ENCODE measurements around the gene PNRC1.

Gene PNRC1

DNA sequence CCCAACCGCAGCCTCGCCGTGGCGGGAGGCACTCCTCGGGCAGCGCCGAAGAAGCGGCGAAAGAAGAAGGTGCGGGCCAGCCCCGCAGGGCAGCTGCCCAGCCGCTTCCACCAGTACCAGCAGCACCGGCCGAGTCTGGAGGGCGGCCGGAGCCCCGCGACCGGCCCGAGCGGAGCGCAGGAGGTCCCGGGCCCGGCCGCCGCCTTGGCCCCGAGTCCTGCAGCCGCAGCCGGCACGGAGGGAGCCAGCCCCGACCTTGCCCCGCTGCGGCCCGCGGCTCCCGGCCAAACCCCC lies 525 bp downstream of the PNRC1 start (continued):
- TF ChIP-seq, protein P1, sequence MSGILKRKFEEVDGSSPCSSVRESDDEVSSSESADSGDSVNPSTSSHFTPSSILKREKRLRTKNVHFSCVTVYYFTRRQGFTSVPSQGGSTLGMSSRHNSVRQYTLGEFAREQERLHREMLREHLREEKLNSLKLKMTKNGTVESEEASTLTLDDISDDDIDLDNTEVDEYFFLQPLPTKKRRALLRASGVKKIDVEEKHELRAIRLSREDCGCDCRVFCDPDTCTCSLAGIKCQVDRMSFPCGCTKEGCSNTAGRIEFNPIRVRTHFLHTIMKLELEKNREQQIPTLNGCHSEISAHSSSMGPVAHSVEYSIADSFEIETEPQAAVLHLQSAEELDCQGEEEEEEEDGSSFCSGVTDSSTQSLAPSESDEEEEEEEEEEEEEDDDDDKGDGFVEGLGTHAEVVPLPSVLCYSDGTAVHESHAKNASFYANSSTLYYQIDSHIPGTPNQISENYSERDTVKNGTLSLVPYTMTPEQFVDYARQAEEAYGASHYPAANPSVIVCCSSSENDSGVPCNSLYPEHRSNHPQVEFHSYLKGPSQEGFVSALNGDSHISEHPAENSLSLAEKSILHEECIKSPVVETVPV (CRISPR knock-in tag; IDR thresholded peaks at IDR 0.05): no peak

DNA sequence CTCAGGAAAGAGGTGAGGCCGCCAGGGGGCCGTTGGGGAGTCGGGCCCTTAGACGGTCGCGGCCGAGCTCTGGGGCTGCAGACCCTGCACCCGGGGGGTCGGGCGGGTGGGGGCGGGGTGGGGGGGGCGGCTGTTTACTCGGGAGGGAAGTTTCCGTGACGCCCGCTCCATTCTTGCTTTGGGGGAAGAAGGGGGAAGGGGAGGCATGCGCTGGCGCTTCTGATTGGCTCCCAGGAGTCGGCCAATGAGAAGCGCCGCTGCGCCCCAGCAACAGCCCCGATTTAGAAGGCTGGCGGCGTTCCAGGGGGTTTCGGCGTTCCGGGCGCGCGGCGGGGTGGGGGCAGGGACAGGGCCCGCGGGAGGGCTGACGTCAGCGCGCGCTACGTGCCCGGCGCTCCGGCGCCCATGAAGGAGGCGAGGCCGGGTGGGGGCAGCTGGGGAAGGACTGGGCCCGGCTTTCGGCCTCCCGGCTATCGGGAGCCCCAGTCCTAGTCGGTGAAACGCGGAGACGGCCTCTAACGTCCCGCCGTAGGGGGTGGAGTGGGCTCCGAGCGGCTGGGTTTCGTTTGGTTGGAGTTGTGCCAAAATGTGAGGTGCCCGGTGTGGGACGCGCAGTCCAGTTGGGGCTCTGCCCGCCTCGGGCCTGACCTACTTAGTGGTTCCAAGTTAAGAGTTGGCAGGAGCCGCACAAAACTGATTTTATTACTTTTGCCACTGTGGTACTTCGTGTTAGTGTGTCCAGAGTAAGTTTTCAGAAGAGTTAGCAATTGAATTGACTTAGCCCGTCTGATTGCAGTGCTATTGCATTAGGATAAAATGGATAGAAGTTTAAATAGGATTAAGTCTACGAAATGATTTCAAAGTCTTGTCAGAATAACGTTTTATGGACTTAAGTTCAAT lies 1.1 kb downstream of the PNRC1 start:
- peak; percentile 64 for ATAC-seq
- no peak for TF ChIP-seq TOX (CRISPR knock-in tag; IDR thresholded peaks at IDR 0.05; ENCODE audit: borderline replicate concordance)
- TF ChIP-seq SNAI2 (CRISPR knock-in tag; IDR thresholded peaks at IDR 0.05): no peak
- TF ChIP-seq CSDC2 (CRISPR knock-in tag; IDR thresholded peaks at IDR 0.05): no peak
- TF ChIP-seq ISL1 (CRISPR knock-in tag; IDR thresholded peaks at IDR 0.05): no peak
- TF ChIP-seq ZNF8 (CRISPR knock-in tag; IDR thresholded peaks at IDR 0.05): no peak
- peak; percentile 31; the same call in 1 of the 2 replicates for TF ChIP-seq ZC3H10 (CRISPR knock-in tag; IDR thresholded peaks at IDR 0.05)
- TF ChIP-seq, protein P2, sequence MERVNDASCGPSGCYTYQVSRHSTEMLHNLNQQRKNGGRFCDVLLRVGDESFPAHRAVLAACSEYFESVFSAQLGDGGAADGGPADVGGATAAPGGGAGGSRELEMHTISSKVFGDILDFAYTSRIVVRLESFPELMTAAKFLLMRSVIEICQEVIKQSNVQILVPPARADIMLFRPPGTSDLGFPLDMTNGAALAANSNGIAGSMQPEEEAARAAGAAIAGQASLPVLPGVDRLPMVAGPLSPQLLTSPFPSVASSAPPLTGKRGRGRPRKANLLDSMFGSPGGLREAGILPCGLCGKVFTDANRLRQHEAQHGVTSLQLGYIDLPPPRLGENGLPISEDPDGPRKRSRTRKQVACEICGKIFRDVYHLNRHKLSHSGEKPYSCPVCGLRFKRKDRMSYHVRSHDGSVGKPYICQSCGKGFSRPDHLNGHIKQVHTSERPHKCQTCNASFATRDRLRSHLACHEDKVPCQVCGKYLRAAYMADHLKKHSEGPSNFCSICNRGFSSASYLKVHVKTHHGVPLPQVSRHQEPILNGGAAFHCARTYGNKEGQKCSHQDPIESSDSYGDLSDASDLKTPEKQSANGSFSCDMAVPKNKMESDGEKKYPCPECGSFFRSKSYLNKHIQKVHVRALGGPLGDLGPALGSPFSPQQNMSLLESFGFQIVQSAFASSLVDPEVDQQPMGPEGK (CRISPR knock-in tag; IDR thresholded peaks at IDR 0.05; ENCODE audit: borderline replicate concordance): peak; percentile 79
- TF ChIP-seq PPARA (CRISPR knock-in tag; IDR thresholded peaks at IDR 0.05; ENCODE audit: borderline replicate concordance): no peak
- TF ChIP-seq RARB (CRISPR knock-in tag; IDR thresholded peaks at IDR 0.05): no peak
- TF ChIP-seq, protein P3, sequence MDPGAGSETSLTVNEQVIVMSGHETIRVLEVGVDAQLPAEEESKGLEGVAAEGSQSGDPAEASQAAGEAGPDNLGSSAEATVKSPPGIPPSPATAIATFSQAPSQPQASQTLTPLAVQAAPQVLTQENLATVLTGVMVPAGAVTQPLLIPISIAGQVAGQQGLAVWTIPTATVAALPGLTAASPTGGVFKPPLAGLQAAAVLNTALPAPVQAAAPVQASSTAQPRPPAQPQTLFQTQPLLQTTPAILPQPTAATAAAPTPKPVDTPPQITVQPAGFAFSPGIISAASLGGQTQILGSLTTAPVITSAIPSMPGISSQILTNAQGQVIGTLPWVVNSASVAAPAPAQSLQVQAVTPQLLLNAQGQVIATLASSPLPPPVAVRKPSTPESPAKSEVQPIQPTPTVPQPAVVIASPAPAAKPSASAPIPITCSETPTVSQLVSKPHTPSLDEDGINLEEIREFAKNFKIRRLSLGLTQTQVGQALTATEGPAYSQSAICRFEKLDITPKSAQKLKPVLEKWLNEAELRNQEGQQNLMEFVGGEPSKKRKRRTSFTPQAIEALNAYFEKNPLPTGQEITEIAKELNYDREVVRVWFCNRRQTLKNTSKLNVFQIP (CRISPR knock-in tag; IDR thresholded peaks at IDR 0.05; ENCODE audit: borderline replicate concordance, low read depth): peak; percentile 86; the same call in 1 of the 2 replicates
- TF ChIP-seq ZFP3 (CRISPR knock-in tag; IDR thresholded peaks at IDR 0.05): peak; percentile 53; the same call in 1 of the 2 replicates
- TF ChIP-seq GLIS3 (CRISPR knock-in tag; IDR thresholded peaks at IDR 0.05): peak; percentile 87; the same call in 1 of the 2 replicates
- peak; percentile 73; the same call in 1 of the 2 replicates for TF ChIP-seq ESRRG (CRISPR knock-in tag; IDR thresholded peaks at IDR 0.05)
- no peak for TF ChIP-seq ZNF70 (CRISPR knock-in tag; IDR thresholded peaks at IDR 0.05)
- TF ChIP-seq TCF4 (CRISPR knock-in tag; IDR thresholded peaks at IDR 0.05; ENCODE audit: borderline replicate concordance): no peak
- TF ChIP-seq, protein P4, sequence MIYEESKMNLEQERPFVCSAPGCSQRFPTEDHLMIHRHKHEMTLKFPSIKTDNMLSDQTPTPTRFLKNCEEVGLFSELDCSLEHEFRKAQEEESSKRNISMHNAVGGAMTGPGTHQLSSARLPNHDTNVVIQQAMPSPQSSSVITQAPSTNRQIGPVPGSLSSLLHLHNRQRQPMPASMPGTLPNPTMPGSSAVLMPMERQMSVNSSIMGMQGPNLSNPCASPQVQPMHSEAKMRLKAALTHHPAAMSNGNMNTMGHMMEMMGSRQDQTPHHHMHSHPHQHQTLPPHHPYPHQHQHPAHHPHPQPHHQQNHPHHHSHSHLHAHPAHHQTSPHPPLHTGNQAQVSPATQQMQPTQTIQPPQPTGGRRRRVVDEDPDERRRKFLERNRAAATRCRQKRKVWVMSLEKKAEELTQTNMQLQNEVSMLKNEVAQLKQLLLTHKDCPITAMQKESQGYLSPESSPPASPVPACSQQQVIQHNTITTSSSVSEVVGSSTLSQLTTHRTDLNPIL (CRISPR knock-in tag; IDR thresholded peaks at IDR 0.05; ENCODE audit: low read depth): no peak; the same call in 1 of the 2 replicates
- TF ChIP-seq, protein P1 (CRISPR knock-in tag; IDR thresholded peaks at IDR 0.05): peak; percentile 46; the same call in 1 of the 2 replicates
- no peak for TF ChIP-seq ZNF565 (CRISPR knock-in tag; conservative IDR thresholded peaks at IDR 0.05; ENCODE audit: low read depth)
- no peak for TF ChIP-seq ZFP30 (CRISPR knock-in tag; IDR thresholded peaks at IDR 0.05)
- no peak for TF ChIP-seq OSR1 (CRISPR knock-in tag; IDR thresholded peaks at IDR 0.05)
- TF ChIP-seq, protein P5, sequence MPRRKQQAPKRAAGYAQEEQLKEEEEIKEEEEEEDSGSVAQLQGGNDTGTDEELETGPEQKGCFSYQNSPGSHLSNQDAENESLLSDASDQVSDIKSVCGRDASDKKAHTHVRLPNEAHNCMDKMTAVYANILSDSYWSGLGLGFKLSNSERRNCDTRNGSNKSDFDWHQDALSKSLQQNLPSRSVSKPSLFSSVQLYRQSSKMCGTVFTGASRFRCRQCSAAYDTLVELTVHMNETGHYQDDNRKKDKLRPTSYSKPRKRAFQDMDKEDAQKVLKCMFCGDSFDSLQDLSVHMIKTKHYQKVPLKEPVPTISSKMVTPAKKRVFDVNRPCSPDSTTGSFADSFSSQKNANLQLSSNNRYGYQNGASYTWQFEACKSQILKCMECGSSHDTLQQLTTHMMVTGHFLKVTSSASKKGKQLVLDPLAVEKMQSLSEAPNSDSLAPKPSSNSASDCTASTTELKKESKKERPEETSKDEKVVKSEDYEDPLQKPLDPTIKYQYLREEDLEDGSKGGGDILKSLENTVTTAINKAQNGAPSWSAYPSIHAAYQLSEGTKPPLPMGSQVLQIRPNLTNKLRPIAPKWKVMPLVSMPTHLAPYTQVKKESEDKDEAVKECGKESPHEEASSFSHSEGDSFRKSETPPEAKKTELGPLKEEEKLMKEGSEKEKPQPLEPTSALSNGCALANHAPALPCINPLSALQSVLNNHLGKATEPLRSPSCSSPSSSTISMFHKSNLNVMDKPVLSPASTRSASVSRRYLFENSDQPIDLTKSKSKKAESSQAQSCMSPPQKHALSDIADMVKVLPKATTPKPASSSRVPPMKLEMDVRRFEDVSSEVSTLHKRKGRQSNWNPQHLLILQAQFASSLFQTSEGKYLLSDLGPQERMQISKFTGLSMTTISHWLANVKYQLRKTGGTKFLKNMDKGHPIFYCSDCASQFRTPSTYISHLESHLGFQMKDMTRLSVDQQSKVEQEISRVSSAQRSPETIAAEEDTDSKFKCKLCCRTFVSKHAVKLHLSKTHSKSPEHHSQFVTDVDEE (CRISPR knock-in tag; IDR thresholded peaks at IDR 0.05): peak; percentile 74
- no peak for TF ChIP-seq BACH2 (CRISPR knock-in tag; IDR thresholded peaks at IDR 0.05; ENCODE audit: borderline replicate concordance)
- no peak for TF ChIP-seq ARNTL (CRISPR knock-in tag; IDR thresholded peaks at IDR 0.05; ENCODE audit: borderline replicate concordance, low read depth)
